SK-N-SH treated with all-trans-retinoic acid at 6 μM for 48 hours (cell line): ENCODE data around the gene TTC33.

ENCODE experiments used
- ISL1 ChIP-seq: fragments of 250-450 bp; sonication (Bioruptor Pico); IDR thresholded peaks from 2 replicates; pipeline ENCODE4 v2.1.2; 2022; ENCODE audit warnings: mild to moderate bottlenecking, moderate library complexity
- OSR1 ChIP-seq: fragments of 250-450 bp; sonication (Bioruptor Pico); IDR thresholded peaks from 2 replicates; pipeline ENCODE4 v1.8.0; 2022; ENCODE audit warnings: moderate library complexity, mild to moderate bottlenecking, inconsistent platforms
- PPARA ChIP-seq: fragments of 250-450 bp; sonication (Bioruptor Pico); IDR thresholded peaks from 2 replicates; pipeline ENCODE4 v1.5.0; 2020; ENCODE audit warnings: mild to moderate bottlenecking, borderline replicate concordance
- RARB ChIP-seq: fragments of 250-450 bp; sonication (Bioruptor Pico); IDR thresholded peaks from 2 replicates; pipeline ENCODE4 v1.8.0; 2021; ENCODE audit warnings: mild to moderate bottlenecking, moderate library complexity
- TOX ChIP-seq: fragments of 250-450 bp; sonication (Bioruptor Pico); IDR thresholded peaks from 2 replicates; pipeline ENCODE4 v1.8.0; 2021; ENCODE audit warnings: mild to moderate bottlenecking, moderate library complexity, borderline replicate concordance
- ZC3H10 ChIP-seq: fragments of 250-450 bp; sonication (Bioruptor Pico); IDR thresholded peaks from 2 replicates; pipeline ENCODE4 v1.5.1; 2021; ENCODE audit warnings: mild to moderate bottlenecking, moderate library complexity
- ZFP3 ChIP-seq: fragments of 250-450 bp; sonication (Bioruptor Pico); IDR thresholded peaks from 2 replicates; pipeline ENCODE4 v1.5.0; 2020; ENCODE audit warnings: mild to moderate bottlenecking, moderate library complexity
- ZFP30 ChIP-seq: fragments of 450-650 bp; formaldehyde crosslinking; IDR thresholded peaks from 2 replicates; pipeline ENCODE4 v1.5.0; 2022; ENCODE audit warnings: mild to moderate bottlenecking, moderate library complexity
- ZNF565 ChIP-seq: fragments of 450-650 bp; formaldehyde crosslinking; conservative IDR thresholded peaks from 2 replicates; pipeline ENCODE4 v1.5.0; 2020; ENCODE audit warnings: low read depth, mild to moderate bottlenecking, moderate library complexity
- ZNF8 ChIP-seq: fragments of 450-650 bp; formaldehyde crosslinking; IDR thresholded peaks from 2 replicates; pipeline ENCODE4 v1.5.0; 2020; ENCODE audit warnings: mild to moderate bottlenecking, moderate library complexity
- TF ChIP-seq, protein P1 (sequence below): fragments of 250-450 bp; sonication (Bioruptor Pico); IDR thresholded peaks from 2 replicates; pipeline ENCODE4 v1.5.1; 2020; ENCODE audit warnings: low read depth, mild to moderate bottlenecking, moderate library complexity
- TF ChIP-seq, protein P2 (sequence below): fragments of 250-450 bp; sonication (Bioruptor Pico); IDR thresholded peaks from 2 replicates; pipeline ENCODE4 v1.8.0; 2021; ENCODE audit warnings: low read depth, mild to moderate bottlenecking, moderate library complexity, borderline replicate concordance

DNA sequence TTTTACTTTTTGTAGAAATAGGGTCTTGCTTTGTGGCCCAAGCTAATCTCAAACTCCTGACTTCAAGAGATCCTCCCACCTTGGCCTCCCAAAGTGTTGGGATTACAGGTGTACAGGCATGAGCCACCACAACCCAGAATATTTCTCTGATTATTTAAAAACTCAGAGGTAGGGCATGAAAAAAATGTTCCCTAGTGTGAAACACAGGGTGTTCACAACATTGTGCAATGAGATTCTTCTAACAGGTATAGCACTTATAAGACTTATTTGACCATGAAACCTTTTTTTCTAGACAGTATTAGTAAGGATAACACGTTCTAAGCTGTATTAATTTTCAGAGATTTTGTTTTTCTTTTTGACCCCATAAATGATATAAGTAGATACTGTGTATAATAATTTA lies 89.1 kb downstream of the TTC33 start:
- TF ChIP-seq TOX (CRISPR knock-in tag) (no peak), ZNF565 (CRISPR knock-in tag) (no peak), ZFP30 (no peak), ZFP3 (no peak), ZNF8 (CRISPR knock-in tag) (no peak), OSR1 (CRISPR knock-in tag) (no peak), ZC3H10 (no peak), PPARA (CRISPR knock-in tag) (no peak), RARB (no peak), ISL1 (CRISPR knock-in tag) (no peak)
- TF ChIP-seq, protein P1, sequence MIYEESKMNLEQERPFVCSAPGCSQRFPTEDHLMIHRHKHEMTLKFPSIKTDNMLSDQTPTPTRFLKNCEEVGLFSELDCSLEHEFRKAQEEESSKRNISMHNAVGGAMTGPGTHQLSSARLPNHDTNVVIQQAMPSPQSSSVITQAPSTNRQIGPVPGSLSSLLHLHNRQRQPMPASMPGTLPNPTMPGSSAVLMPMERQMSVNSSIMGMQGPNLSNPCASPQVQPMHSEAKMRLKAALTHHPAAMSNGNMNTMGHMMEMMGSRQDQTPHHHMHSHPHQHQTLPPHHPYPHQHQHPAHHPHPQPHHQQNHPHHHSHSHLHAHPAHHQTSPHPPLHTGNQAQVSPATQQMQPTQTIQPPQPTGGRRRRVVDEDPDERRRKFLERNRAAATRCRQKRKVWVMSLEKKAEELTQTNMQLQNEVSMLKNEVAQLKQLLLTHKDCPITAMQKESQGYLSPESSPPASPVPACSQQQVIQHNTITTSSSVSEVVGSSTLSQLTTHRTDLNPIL, result no peak
- TF ChIP-seq, protein P2, sequence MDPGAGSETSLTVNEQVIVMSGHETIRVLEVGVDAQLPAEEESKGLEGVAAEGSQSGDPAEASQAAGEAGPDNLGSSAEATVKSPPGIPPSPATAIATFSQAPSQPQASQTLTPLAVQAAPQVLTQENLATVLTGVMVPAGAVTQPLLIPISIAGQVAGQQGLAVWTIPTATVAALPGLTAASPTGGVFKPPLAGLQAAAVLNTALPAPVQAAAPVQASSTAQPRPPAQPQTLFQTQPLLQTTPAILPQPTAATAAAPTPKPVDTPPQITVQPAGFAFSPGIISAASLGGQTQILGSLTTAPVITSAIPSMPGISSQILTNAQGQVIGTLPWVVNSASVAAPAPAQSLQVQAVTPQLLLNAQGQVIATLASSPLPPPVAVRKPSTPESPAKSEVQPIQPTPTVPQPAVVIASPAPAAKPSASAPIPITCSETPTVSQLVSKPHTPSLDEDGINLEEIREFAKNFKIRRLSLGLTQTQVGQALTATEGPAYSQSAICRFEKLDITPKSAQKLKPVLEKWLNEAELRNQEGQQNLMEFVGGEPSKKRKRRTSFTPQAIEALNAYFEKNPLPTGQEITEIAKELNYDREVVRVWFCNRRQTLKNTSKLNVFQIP (CRISPR knock-in tag), result no peak
